CD4-positive, alpha-beta T cell treated with Interferon gamma for 1 hour (primary cell): ENCODE results near the gene DSCAML1.

Source experiments
- DNase-seq: peaks from one replicate; pipeline ENCODE4 v3.0.0-alpha.2; 2020

The DSCAML1 gene

DNA sequence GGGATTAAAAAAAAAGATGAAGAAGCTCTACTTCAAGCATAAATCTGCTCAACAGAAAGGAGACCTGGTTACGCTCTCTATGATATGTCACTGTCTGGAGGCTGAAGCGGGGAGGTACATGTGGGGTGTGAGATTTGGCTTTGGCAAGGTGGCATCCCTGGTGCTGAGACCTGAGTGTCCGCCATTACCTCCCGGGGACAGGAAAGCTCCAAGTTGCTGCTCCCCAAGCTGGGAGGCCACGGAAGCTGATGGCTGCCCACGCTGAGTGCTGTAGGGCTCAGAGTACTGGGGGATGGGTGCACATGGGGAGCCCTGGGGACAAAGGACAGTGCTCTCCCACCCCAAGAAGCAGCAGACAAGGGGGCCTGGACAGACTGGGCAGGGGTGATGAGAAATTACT, 167.9 kb downstream of the DSCAML1 start:
- no peak for DNase-seq

DNA sequence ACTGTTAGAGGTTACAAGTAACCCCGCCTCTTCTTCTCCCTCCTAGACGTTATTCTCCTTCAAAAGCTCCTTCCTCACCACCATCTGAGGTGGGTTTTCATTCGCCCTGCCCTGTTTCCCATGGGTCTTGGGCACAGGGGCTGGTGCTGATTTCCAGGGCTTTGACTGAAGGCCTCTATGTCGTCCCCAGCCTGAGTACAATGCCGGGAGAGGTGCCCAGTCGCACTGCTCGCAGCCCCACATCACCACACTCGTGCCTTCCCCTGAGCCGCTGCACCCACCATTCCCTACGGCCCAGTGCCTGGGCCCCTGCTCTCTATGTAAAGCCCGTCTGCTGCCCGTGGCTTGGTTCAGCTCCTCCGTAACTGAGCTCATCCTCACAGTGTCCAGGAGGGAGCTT, 169.8 kb downstream of the DSCAML1 start:
- DNase-seq: no peak

DNA sequence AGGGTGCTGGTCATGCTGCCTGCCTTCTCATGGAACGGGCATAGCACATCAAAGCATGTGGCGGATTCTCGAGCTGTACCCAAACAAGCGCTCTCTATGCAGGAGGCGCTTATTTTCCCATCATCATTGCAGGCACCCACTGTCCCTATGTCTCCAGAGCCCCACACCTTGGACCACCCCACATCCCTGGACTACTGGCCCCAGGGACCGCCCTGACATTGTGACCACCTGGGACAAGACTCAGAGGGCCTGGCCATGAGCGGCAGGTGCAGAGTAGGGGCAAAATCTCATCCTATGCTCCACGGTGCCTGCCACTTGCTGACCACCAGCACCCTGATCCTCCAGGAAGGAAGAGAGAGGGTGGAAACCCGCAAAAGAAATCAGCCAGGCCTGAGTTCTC, 170.4 kb downstream of the DSCAML1 start:
- no peak for DNase-seq

DNA sequence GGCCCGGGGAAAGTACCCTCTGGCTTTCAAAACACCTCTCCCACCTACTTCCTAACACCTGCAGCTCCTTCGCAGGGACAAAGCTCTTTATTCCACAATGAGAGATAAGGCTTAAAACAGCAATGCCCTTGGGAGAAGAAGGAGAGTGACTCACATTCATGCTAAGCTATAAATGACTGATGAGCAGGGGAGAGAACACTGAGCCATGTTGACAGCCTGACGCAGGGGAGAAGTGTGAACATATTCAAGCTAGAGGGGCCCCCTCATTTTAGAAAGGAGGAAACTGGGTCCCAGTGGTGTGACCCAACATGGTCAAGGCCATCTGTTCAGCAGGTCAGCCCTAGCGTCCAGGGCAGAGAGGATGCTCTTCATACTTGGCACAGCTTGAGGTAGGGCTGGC, 171.8 kb downstream of the DSCAML1 start:
- DNase-seq: no peak

DNA sequence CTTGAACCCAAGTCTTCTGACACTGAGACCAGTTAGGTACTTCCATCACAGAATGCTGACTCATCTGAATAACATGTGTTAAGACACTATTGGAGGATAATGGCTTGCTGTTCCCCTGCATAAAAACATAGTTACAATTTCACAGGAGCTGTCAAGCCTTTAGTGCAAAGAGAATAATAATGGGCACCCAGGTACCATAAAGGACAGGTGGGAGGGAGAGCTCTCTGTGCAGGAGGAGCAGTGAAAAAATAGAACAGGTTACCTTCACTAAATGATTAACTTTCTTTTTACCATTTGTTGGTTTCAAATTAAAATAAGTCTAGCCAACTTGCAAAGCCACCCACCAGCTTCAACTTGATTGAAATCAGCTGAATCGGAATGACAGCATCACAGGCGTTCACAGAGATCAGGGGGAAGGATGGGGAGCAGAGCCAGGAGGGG, 173.2 kb downstream of the DSCAML1 start:
- no peak for DNase-seq

DNA sequence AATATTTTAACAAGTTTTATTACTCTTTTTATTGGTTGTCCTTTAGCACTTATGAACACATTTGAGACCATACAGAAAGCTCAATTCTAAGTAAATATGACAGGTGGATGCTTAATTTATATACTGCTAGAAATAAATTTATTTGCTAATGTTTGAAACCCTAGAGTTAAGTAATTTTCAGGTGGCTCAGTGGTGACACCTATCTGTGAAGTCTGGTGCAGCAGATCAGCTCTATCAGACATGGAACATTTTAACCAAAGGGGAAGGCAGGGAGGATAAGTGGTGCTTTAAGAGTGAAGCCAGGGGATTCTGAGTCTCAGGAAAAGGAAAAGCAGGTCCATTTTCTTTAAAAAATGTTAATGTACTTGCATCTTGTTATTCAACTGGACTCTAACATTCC, 175.8 kb downstream of the DSCAML1 start:
- no peak for DNase-seq

DNA sequence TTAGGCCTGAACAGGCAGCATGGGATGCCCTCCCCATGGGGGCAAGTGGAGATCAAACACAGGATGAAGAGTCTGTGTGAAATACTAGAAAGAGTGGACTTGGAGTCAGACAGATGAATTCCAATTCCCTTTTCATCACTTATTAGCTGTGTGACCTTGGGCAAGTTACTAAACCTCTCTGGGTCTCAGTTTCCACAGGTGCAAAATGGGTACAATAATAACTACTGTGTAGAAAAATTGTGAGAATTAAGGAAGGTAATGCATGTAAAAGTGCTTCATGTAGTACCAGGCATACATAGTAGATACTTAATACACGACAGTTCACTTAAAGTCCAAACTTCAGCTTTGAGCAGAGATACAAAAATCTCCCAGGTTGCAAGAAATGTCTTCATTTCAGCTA, 176.4 kb downstream of the DSCAML1 start:
- DNase-seq: no peak

DNA sequence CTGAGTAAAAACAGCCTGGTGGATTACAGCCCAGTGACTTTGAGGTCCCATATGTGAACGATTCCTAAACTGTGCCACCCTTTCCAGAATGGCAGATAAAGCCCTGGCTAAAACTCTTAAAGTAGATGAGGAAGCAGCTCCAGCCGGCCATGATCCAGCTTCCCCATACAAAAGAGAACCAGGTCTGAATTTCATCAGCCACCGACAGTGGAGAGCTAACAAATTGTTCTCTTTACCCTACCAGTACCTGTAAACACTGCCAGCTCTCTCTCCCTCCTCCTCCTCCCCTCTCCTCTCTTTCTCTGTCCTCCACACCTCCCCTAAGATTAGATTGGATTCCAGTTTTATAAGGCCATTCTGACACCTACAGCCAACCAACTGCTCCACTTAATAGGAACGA, 176.9 kb downstream of the DSCAML1 start:
- DNase-seq: no peak

DNA sequence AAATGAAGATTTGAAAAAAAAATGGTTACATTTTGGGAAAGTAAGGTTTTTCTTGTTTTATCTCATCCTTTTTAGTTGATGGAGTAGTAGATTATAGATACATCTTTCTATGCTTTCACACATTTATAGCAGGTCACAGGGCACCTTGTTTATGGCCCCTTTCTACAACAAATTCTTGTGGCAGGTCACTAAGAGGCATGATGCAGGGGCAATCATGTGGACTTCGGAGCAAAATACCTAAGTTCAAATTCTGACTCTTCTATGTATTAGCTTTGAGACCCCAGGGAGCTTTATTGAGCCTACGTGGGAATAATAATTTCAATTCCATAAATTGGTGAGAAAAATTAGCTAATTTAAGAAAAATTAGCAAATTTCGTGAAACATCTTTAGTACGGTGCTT, 177.4 kb downstream of the DSCAML1 start:
- DNase-seq: no peak

DNA sequence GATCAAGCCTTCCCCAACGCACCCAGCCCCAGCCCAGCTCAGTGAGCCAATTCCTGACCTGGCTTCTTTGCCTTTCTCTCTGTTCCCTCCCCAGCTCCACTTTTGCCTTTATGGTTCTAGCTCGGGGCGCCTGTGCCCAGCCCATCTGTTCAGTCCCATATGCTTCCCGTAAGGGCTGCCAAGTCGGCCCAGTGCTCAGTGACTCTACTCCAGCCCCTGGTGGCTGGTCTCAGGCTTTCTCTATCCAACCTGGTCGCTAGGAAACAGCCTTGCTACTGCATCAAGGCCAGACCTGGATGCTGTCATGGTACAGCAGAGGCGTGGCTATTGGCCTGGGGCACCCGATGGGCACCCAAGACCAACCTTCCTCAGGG, 178.0 kb downstream of the DSCAML1 start:
- no peak for DNase-seq

DNA sequence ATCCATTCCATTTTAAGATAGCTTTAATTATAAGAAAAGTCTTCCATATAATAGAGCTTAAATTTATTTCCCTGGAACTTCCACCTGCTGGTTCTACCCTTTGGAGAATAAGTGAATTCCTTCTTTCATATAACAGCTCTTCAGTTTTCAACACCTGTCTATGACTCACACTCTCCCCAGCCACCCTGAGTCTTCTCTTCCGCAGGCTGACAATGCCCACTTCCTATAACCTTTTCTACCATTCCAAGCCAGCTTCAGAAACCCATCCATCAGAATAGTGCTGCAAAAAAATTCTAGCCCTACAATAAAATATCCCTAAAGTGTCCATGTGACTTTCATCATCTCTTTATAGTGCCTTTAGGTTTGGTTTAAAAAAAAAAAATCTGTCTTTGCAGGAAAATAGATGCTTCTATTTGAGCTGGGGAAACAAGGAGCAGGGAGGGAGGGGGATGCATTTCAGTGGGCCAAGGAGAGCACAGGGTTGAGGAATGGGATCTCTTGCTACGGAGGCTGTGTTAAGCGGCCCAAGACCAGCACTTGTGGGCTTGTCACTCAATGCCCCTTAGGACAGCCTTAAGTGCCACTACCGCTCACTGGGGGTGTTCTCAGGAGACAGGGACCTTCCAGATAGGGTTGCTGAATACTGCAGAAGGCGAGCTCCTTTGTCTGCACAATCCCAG, 178.6 kb downstream of the DSCAML1 start:
- DNase-seq: no peak

DNA sequence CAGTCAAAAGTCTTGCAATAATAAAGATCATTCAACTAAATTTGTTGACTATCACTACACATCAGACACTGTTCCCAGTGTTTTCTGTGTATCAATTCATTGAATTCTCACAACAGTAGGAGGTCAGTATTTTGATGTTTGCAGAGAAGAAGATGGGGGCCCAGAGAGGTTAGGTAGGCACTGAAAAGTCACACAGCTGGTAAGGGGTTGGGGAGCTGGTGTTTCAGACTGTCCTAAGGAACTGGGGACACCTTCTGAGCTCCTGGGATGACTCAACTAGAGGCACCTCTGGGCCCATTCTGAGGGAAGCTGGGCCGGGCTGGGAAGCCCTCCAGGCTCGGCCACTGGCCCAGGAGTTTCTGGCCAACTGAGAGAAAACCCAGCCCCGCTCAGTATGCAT, 180.0 kb downstream of the DSCAML1 start:
- no peak for DNase-seq

DNA sequence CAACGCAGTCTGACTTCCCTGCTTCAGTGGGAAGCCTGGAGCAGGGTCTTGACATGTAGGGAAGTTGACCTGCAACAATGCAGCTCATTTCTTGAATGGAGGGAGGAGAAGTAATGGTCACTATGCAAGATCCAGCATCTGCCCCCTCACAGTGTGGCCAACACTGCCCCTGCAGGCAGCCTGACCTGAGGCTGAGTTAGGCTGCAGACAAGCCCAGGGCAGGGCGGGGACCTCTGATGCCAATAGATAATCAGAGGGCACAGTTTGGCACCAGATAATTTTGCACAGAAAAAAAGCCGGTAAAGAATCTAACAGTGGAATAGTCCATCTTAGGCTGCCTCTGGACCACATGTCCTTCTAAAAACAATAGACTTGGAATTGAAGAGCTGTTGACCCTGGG, 182.3 kb downstream of the DSCAML1 start:
- no peak for DNase-seq

DNA sequence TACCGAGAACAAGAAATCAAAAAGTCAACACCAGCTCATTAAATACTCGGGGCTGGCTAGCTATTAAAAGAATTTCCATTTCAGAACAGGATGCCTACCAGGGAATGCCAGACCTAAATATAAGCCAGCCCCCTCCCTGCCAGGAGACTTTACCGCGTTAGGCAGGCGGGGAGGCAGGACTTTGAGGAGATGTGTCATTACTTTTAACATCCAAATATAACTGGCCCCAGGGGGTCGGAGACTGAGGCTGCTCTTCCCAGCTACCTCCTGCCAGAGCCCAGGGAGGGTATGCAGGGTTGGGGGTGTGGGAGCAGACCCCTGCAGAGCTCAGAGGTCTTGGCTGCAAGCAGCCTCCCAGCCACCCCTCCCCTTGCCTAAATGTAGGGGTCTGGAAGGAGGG, 183.5 kb downstream of the DSCAML1 start:
- no peak for DNase-seq

DNA sequence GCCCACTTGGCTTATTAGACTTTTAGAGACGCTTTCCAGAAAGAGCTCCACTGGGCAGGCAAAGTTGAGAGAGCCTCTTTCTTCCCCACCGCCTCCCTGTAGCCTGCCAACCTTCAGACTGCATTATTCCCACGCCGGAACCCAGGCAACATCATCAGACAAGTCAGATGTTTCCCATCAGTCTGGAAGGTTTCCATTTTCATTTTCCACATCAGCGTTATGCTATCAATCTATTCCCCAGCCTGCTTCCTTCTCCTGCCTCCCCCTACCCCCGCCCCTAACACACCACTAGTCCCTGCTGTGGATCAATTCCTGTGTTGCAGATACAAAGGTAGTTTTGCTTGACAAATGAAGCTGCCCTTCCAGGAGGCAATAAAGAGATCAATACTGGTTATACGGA, 184.8 kb downstream of the DSCAML1 start:
- no peak for DNase-seq

DNA sequence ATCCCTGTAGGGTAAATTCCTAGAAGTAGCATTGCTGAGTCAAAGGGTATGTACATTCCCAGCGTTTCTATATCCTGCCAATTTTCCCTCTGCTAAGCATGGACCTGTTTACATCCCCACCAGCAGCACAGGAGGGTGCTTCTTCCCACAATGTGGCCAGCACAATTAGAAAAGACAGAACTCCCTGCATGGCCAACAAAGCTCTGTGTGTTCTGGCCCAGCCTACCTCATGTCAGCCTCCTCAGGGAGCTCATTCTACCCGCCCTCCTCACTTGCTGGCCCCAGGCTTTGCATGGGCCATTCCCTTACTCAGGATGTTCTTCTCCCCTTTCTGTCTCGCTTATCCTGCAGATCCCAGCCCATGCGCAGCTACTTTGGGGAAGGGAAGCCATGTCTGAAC, 186.1 kb downstream of the DSCAML1 start:
- no peak for DNase-seq

DNA sequence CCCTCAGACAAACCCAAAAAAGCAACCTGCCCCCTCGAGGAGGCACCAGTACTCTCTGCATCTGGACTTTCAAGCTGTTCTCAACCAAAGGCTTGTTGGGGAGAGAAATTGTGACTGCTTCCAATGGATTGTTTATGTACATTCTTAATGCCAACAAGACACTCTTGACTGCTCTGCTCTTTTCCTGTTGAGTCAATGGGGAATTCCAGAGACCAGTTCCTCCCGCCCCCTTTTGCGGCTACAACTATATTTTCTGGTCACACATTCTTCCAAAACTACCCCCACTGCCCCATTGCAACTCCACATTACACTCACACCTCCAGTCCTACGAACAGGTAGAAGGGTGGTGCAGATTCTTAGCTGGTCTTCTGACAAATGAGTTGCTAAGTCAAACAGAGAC, 187.0 kb downstream of the DSCAML1 start:
- DNase-seq: no peak

DNA sequence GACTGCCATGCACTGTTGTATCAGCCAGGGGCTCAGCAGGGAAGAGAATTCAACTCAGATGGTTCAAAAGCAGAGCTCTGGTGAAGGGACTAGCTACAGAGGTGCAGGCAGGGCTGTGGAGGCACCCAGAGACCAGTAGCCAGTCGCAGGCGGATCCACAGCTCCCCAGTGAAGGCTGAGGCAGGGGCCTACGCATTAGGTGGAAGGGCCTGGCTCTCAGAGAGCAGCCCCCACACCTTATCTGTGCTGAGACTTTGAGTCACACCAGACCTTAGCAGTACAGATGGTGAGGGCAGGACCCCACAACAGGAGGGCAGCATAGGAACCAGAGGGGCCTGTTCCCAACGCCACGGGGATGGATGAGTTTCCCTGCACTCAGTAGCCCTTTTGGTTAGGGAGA, 189.6 kb downstream of the DSCAML1 start:
- no peak for DNase-seq

DNA sequence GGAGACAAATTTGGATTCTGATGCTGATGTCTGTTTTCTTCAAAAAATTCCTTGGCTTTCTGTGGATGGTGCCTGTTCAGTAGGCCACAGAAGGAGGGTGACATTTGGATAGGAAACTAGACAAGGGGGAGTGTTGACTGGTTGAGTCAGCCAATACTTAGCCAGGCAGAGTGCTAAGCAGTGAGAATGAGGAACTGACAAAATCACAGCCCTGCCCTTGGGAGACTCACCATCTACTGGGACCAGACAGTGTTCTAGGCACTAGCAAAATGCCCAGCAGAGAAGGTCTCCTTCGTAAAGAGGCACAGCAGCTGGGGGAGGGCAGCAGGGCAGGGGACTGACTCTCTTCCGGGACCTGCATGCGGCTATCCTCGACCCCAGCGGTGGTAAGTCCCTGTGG, 190.2 kb downstream of the DSCAML1 start:
- DNase-seq: no peak

DNA sequence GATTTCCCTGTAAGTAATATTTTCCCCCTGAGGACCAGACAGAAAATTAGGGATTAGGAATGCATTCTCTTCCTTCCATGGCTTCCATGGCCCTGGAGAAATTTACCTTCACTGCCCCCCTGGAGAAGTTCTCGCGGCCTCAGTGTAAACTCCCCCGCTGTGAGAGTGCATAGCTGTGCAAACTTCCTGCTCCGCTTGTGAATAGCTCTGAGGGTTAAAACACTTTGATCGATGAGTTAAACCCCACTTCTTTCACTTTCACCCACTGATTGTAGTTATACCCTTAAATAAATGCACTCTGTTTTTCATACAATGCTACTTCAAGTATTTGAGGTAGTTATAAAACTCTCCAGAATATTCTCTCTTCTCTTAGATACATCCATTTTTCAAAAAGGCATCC, 190.8 kb downstream of the DSCAML1 start:
- DNase-seq: no peak

DNA sequence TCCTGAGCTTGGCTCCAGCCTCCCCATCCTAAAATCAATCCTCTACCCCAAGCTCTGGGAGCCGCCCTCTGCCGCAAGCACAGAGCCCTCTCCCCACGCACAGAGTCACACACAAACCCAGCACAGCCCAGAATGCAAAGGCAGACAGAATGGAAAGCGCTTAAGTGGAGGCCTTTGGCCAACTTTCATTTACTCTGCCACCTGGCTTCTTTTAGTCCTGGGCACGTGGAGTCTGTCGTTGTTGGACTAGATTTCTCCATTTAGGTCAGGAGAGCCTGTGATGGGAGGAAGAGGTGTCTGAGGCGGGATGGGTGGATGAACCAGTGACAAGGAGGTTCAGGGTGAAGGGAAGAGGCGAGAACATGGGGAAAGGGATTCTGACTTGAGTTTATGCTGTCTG, 191.7 kb downstream of the DSCAML1 start:
- no peak for DNase-seq

DNA sequence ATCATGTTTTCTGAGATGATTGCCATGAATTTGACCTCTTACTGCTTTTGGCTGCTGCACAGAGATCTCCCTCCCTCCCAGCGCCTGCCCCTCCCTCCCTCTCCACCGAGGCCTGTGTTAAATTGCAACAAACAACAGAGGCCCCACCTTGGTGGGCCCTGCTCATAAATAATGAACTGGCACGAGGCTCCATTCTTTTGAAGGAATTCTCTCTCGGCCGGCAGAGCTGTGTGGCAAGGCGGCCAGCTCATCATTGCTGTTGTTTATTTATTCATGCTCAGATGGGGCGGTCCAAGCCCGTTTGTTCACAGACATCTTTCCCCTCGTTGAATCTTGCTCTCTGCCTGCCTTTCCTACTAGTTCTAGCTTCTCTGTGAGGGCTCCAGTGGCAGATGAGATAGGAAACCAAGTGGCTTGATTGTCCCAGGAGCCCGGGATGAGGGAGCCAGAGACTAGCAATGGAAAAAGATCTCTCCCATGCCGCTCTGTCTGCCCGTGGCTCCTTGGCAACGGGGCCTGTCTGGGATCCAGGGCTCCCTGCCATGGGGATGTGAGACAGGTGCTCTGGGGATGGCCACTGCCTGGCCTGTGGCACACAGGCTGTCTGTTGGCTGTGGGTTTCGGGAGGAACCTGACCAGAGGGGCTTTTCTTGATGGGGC, 192.6 kb downstream of the DSCAML1 start:
- DNase-seq: no peak

DNA sequence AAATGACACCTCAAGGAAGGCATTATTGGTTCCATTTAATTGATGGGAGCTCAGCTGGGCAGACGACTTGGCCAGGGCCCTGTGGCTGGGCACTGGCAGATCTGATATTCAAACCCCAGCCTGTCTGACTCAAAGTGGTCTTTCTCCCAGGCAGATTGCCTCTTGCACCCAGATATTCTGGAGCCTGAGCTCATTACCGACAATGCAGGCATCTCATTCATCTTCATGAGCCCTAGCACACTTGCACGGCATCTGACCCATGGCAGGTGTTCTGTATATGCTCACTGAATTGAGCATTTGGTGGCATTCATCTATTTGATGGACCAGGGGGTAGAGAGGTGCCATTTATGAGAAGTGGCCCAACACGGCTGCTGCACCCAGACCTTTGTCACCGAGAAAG, 193.1 kb downstream of the DSCAML1 start:
- no peak for DNase-seq

DNA sequence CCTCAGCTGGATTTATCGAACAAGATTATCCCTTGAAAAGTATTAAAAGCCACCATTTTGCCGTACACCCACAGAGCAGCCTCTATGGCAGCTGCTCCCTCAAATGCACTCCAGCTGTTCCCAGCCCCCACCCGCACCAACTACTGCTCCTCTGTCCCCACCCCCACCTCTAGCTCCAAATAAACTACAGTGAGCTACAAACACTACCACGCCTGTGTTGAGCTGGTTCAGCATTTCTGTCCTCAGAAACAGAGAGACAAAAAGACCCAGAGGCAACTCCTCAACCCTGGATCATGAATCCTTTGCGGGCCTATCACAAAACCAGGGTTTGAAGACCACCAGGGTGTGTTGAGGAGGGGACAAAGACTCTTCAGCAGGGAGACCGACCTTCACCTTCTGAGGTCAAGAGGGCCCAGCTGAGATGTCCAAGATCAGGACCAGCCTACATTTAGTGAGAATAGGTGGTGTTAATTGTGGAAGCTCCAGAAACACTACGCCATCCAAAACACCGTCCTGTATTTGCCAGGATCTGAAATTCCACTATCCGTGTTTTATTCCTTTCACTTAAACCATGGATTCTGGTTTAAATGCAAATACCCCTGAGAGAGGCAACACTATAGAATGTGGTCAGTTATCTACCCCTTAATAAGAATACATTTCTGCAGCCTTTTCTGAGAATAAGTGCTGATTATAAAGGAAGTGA, 195.9 kb downstream of the DSCAML1 start:
- no peak for DNase-seq
